Tibial nerve (tissue), 4 donors: ENCODE data around the gene PLXNA4. TPM values are rescaled to one million over a fixed set of nuclear protein-coding genes. Genes with fewer than 3 reads are reported as not detected.

ENCODE experiments used
- DNase-seq, 2 donors: peaks; one replicate each; pipeline ENCODE4 v3.0.0-alpha.2; 2019; ENCODE audit warnings: low spot score in 2 of 2
- H3K27ac ChIP-seq, 4 donors: fragments of 200-600 bp; sonication (generic) in 3 of 4; one replicate each; pipeline ENCODE4 v1.5.1; 2017 to 2019; ENCODE audit warnings: mild to moderate bottlenecking in 1 of 4
- H3K27me3 ChIP-seq, 2 donors: fragments of 200-600 bp; sonication (generic) in 1 of 2; one replicate each; pipeline versions ENCODE4 v1.5.1 to v1.6.0; 2017 to 2019
- H3K36me3 ChIP-seq, 3 donors: fragments of 200-600 bp; sonication (generic); one replicate each; pipeline ENCODE4 v1.5.1; 2018 to 2019
- H3K4me1 ChIP-seq, 4 donors: fragments of 200-600 bp; sonication (generic) in 3 of 4; one replicate each; pipeline ENCODE4 v1.5.1; 2017 to 2019
- H3K4me3 ChIP-seq, 4 donors: fragments of 200-600 bp; sonication (generic) in 3 of 4; one replicate each; pipeline ENCODE4 v1.5.1; 2017 to 2019; ENCODE audit warnings: mild to moderate bottlenecking in 1 of 4, moderate library complexity in 1 of 4
- H3K9me3 ChIP-seq, 4 donors: fragments of 200-600 bp; sonication (generic) in 3 of 4; one replicate each; pipeline ENCODE4 v1.5.1; 2017 to 2019
- EP300 ChIP-seq, 2 donors: sonication (generic); formaldehyde crosslinking; IDR thresholded peaks; one replicate each; pipeline ENCODE4 v1.6.1; 2017; ENCODE audit warnings: antibody characterized with exemption in 2 of 2, mild to moderate bottlenecking in 1 of 2
- POLR2A ChIP-seq, 2 donors: fragments of 450-650 bp; IDR thresholded peaks; one replicate each; pipeline ENCODE4 v1.6.1; 2017; ENCODE audit warnings: antibody characterized with exemption in 2 of 2, mild to moderate bottlenecking in 2 of 2, moderate library complexity in 2 of 2
- WGBS, 2 donors: methylation state at CpG; one replicate each; pipeline ENCODE4 v1.1.5; 2018; 5-methylcytosine and 5-hydroxymethylcytosine counted together
- total RNA-seq, 4 donors: library from RNA; depleted of rRNA; stranded (reverse); fragments of >200 nt; gene quantifications; one replicate each; pipeline ENCODE4 v1.1.0, GENCODE V29; 2016
- TF ChIP-seq, protein P1 (sequence below), 5 experiments: fragments of 200-600 bp in 3 of 5; fragments of 450-650 bp in 2 of 5; sonication (generic) in 3 of 5; IDR thresholded peaks; one replicate each; pipeline ENCODE4 v1.5.1; 2016 to 2019; ENCODE audit warnings: antibody characterized with exemption in 5 of 5, mild to moderate bottlenecking in 3 of 5, moderate library complexity in 2 of 5

PLXNA4 gene
- total RNA-seq, 4 donors from 2014 or later: 12.6 to 32.4 (median 13.7) TPM

DNA sequence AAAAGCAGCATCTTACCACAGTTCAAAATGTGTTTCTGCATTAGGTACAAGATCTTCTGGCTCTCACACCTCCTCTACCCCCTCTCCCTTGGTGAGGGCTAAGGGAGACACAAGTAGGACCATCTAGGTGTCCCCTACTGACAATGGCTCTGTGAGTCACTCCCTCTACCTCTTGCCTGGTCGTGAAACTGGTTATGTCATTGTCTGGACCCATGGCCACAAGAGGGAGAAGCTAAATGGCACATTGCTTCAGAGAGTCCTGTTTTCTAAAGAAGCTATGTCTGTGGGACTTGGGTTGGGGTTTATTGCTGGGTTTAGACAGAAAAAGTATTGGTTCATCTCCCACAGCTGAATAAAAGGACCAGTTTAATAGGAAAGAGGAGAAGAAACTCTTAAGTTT, 4.0 kb upstream of the PLXNA4 start:
- Histone ChIP-seq H3K4me3 (no peak overlapping the region), H3K4me1 (peaks cover 0 to 22% (median 14%) of the 10 kb centered on the region in 4 donors), H3K36me3 (no peaks in the 10 kb centered on the region), H3K27me3 (peaks cover 0 to 28% of the 10 kb centered on the region in 2 donors), H3K9me3 (no peaks in the 10 kb centered on the region), H3K27ac (no peak overlapping the region)
- TF ChIP-seq, protein P1, sequence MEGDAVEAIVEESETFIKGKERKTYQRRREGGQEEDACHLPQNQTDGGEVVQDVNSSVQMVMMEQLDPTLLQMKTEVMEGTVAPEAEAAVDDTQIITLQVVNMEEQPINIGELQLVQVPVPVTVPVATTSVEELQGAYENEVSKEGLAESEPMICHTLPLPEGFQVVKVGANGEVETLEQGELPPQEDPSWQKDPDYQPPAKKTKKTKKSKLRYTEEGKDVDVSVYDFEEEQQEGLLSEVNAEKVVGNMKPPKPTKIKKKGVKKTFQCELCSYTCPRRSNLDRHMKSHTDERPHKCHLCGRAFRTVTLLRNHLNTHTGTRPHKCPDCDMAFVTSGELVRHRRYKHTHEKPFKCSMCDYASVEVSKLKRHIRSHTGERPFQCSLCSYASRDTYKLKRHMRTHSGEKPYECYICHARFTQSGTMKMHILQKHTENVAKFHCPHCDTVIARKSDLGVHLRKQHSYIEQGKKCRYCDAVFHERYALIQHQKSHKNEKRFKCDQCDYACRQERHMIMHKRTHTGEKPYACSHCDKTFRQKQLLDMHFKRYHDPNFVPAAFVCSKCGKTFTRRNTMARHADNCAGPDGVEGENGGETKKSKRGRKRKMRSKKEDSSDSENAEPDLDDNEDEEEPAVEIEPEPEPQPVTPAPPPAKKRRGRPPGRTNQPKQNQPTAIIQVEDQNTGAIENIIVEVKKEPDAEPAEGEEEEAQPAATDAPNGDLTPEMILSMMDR (IDR thresholded peaks at IDR 0.05): no peak
- TF ChIP-seq EP300 (IDR thresholded peaks at IDR 0.05) (no peak), POLR2A (IDR thresholded peaks at IDR 0.05) (no peak)
- no peak for DNase-seq
- 53 to 57% methylated on average over 1 of the region's 1 CpG for WGBS, 2 donors

DNA sequence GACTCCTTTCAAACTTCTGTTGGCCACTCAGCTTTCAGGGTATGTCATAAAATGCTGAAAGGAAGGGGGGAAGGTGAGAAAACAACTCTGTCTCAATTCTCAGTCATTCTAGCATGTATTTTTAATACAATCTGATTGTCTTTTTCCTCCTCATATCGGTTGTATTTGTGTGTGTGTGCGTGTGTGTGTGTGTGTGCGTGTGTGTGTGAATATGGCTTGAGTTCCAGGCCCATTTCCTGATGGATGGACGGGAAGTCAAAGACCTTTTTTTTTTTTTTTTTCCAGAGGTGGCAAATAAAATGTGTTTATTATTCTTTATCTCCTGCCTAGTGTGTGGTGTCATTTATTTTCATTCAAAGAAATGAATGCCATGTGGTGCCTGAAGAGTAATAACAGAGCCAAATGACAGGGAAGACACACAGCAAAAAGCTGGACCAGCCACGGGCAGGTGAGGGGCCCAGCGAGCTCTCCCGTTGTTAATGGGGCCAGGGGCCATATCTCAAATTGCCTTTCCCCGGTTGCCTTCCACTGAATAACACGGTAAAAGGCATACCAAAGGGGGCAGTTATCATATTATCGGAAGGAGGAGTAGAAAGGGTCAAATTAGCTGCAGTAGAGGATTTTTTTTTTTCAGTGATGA, 3.1 kb upstream of the PLXNA4 start:
- H3K27ac ChIP-seq: no peak overlapping the region
- 80 to 89% methylated on average over 10 of the region's 10 CpGs for WGBS, 2 donors
- no peaks in the 10 kb centered on the region for H3K9me3 ChIP-seq
- no peaks in the 10 kb centered on the region for H3K36me3 ChIP-seq
- TF ChIP-seq EP300 (IDR thresholded peaks at IDR 0.05) (no peak), POLR2A (IDR thresholded peaks at IDR 0.05) (no peak)
- TF ChIP-seq, protein P1 (IDR thresholded peaks at IDR 0.05): no peak
- H3K4me1 ChIP-seq: peaks cover 0 to 31% (median 16%) of the 10 kb centered on the region in 4 donors
- no peak for DNase-seq
- no peak overlapping the region for H3K4me3 ChIP-seq
- peaks cover 0 to 37% of the 10 kb centered on the region in 2 donors for H3K27me3 ChIP-seq

DNA sequence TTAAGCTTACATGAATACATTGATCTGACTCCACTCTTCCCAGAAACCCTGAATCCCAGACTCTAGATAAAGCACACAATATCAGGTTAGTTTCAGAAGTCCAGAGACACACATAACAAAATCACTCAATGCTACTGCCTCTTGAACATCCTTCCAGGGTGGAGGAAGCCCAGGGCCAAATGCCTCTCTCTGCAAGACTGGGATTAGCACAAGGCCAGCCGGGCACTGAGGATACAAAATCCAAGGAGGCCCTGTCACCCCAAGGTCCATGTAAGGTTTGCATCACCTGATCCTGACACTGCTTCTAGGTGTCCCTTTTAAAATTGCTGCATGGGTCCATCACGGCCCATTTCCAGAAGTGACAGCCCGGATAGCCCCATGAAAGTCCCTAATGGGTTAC, 2.6 kb upstream of the PLXNA4 start:
- peaks cover 3 to 42% of the 10 kb centered on the region in 2 donors for H3K27me3 ChIP-seq
- no peak overlapping the region for H3K27ac ChIP-seq
- H3K9me3 ChIP-seq: no peaks in the 10 kb centered on the region
- TF ChIP-seq, protein P1 (IDR thresholded peaks at IDR 0.05): no peak
- no peak for TF ChIP-seq POLR2A (IDR thresholded peaks at IDR 0.05)
- TF ChIP-seq EP300 (IDR thresholded peaks at IDR 0.05): no peak
- no peak for DNase-seq
- no peaks in the 10 kb centered on the region for H3K36me3 ChIP-seq
- H3K4me3 ChIP-seq: no peak overlapping the region
- 91 to 93% methylated on average over 3 of the region's 3 CpGs for WGBS, 2 donors
- peaks cover 0 to 36% (median 16%) of the 10 kb centered on the region in 4 donors for H3K4me1 ChIP-seq

DNA sequence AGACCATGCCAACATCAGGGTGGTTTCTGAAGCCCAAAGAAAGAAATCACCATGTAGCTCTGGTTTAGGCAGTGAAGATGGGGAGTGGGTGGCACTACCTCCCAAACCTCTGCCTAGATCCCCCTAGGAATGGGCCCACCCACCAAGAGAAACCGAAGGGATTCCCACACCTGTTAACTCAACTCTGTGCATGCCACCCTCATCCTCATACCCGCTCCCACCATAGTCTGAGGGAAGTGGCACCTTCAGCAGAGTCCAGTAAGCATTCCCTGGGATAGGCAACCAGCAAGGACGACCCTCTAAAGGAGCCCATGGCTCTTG, 1.7 kb upstream of the PLXNA4 start:
- no peak for DNase-seq
- peaks cover 0 to 38% (median 16%) of the 10 kb centered on the region in 4 donors for H3K4me1 ChIP-seq
- no peak overlapping the region for H3K27ac ChIP-seq
- peaks cover 3 to 50% of the 10 kb centered on the region in 2 donors for H3K27me3 ChIP-seq
- WGBS, 2 donors: 85 to 96% methylated on average over 3 of the region's 3 CpGs
- no peak overlapping the region for H3K4me3 ChIP-seq
- no peaks in the 10 kb centered on the region for H3K36me3 ChIP-seq
- H3K9me3 ChIP-seq: no peaks in the 10 kb centered on the region
- TF ChIP-seq POLR2A (IDR thresholded peaks at IDR 0.05) (no peak), EP300 (IDR thresholded peaks at IDR 0.05) (no peak)

DNA sequence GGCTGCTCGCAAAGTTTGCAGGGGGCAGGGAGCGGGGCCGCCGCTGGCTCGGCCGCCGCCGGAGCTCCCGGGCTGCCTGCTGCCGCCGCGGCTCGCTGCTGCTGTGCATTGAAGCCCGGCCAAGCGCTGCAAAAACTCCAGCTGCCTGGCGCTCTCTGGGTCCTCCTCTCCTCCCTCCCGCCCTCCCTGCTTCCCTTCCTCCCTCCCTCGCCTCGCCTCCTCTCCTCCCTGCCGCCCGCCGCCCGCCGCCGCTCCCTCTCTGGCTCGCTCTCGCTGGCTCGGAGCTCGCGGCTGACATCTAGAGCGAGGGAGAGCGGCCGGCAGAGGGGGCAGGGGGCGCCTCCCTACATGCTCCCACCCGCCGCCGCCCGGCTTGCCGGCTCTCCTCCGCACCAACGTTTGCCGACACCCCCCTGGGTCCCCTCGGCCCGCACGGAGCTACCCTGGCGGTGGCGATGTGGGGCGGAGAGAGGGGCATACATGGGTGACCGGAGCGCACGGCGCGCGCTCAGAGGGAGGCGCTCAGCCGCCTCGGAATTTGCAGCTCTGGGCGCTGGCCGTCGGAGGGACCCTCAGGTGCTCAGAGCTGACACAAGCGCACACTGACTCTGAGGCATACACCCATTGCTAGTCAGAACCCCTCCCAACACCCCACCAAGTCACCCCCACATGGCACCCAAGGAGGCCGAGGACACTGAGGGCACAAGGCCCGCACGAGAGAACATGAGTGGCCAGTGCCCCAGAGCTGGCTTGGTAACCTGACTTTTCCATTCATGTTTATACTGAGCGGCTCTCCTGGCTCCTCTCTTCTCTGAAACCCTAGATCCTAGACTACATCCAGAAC, 1.2 kb upstream of the PLXNA4 start:
- Histone ChIP-seq H3K4me1 (peaks cover 0 to 38% (median 16%) of the 10 kb centered on the region in 4 donors), H3K27me3 (peaks cover 3 to 56% of the 10 kb centered on the region in 2 donors), H3K9me3 (no peaks in the 10 kb centered on the region), H3K4me3 (peak overlapping the region; percentile 12 to 60 (median 18)), H3K36me3 (no peaks in the 10 kb centered on the region), H3K27ac (no peak overlapping the region)
- 9 to 17% methylated on average over 23 to 30 of the region's 65 CpGs for WGBS, 2 donors
- no peak for TF ChIP-seq POLR2A (IDR thresholded peaks at IDR 0.05)
- no peak for TF ChIP-seq EP300 (IDR thresholded peaks at IDR 0.05)
- TF ChIP-seq, protein P1 (IDR thresholded peaks at IDR 0.05): no peak
- DNase-seq: peak; percentile 42 to 48
